GM23248 (cell line): Measurements from ENCODE around the gene TMED7.

Source experiments
- EZH2 ChIP-seq: fragments of 200-600 bp; sonication (generic); IDR thresholded peaks from 2 replicates; pipeline ENCODE4 v1.6.1; 2018; ENCODE audit warnings: antibody characterized with exemption, mild to moderate bottlenecking; ENCODE audit not compliant: insufficient read depth, poor library complexity, severe bottlenecking
- EZH2phosphoT487 ChIP-seq: fragments of 200-600 bp; sonication (generic); IDR thresholded peaks from 2 replicates; pipeline ENCODE4 v1.6.1; 2018; ENCODE audit warnings: antibody characterized with exemption, moderate library complexity, mild to moderate bottlenecking, low read depth; ENCODE audit not compliant: insufficient read depth

DNA sequence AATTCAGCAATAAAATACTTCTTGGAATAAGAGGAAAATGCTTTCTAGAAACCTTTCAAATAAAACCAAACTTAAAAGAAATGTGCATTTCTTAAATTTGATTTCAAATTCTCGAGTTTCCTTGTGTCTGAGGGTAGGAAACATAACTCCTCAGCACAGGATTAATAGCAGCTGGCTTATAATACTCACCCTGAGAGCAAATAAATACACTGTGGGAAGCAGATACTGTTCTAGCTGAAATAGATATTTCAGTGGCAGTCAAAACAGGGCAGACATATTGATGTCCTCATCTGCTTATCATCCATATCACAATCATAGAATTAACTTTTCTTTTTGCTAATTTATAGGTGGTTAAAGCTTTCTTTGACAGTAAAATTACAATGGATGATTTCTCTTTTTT is 57.2 kb downstream of the TMED7 start:
- TF ChIP-seq EZH2phosphoT487 (no peak), EZH2 (no peak)
